Smooth muscle cell (in vitro differentiated cells): ENCODE results near the gene NDUFA5. TPM values are rescaled to one million over a fixed set of nuclear protein-coding genes. Genes with fewer than 3 reads are reported as not detected.

Source experiments
- DNase-seq: peaks from one replicate; lab custom pipeline; 2025; ENCODE audit not compliant: unreplicated experiment; lab: John Stamatoyannopoulos, UW
- H2AFZ ChIP-seq: fragments of 200-600 bp; sonication (generic); 2 replicates; pipeline ENCODE4 v1.6.0; 2016; ENCODE audit warnings: antibody characterized with exemption, low read depth, mild to moderate bottlenecking
- H3F3A ChIP-seq: fragments of 200-600 bp; sonication (generic); 2 replicates; pipeline ENCODE4 v1.6.0; 2017; ENCODE audit warnings: antibody characterized with exemption, low read depth
- H3K27ac ChIP-seq: fragments of 200-600 bp; sonication (generic); 2 replicates; pipeline ENCODE4 v1.5.1; 2016; ENCODE audit warnings: low read depth, mild to moderate bottlenecking
- H3K27me3 ChIP-seq: fragments of 200-600 bp; sonication (generic); 2 replicates; pipeline ENCODE4 v1.6.1; 2016; ENCODE audit warnings: low read depth, mild to moderate bottlenecking
- H3K36me3 ChIP-seq: fragments of 200-600 bp; sonication (generic); 2 replicates; pipeline ENCODE4 v1.5.1; 2016; ENCODE audit warnings: low read depth
- H3K4me1 ChIP-seq: fragments of 200-600 bp; sonication (generic); 2 replicates; pipeline ENCODE4 v1.5.1; 2016; ENCODE audit warnings: low read depth
- H3K4me2 ChIP-seq: fragments of 200-600 bp; sonication (generic); 2 replicates; pipeline ENCODE4 v1.6.0; 2016; ENCODE audit warnings: mild to moderate bottlenecking
- H3K4me3 ChIP-seq: fragments of 200-600 bp; sonication (generic); 2 replicates; pipeline ENCODE4 v1.5.1; 2016; ENCODE audit warnings: mild to moderate bottlenecking
- H3K79me2 ChIP-seq: fragments of 200-600 bp; sonication (generic); 2 replicates; pipeline ENCODE4 v1.6.0; 2016; ENCODE audit warnings: low read depth, mild to moderate bottlenecking
- H3K9ac ChIP-seq: fragments of 200-600 bp; sonication (generic); 2 replicates; pipeline ENCODE4 v1.6.0; 2016; ENCODE audit warnings: low read depth
- H3K9me3 ChIP-seq: fragments of 200-600 bp; sonication (generic); replicated peaks from 2 replicates; pipeline ENCODE4 v1.5.1; 2016; ENCODE audit warnings: low read depth
- H4K20me1 ChIP-seq: fragments of 200-600 bp; sonication (generic); 2 replicates; pipeline ENCODE4 v1.6.0; 2016; ENCODE audit warnings: low read depth
- CTCF ChIP-seq: fragments of 200-600 bp; sonication (generic); IDR thresholded peaks from 2 replicates; pipeline ENCODE4 v1.5.1; 2017; ENCODE audit warnings: borderline replicate concordance, mild to moderate bottlenecking, antibody characterized with exemption; ENCODE audit not compliant: insufficient read depth, poor library complexity, severe bottlenecking
- WGBS: methylation state at CpG from one replicate; pipeline ENCODE4 v1.1.7; 2016; ENCODE audit warnings: low lambda C conversion rate; 5-methylcytosine and 5-hydroxymethylcytosine counted together
- polyA plus RNA-seq: library from polyadenylated mRNA; unstranded; fragments of >200 nt; fragmentation: Nextera tagmentation; extraction: Ambion mirVana; gene quantifications from 2 replicates; pipeline ENCODE4 v1.2.1, GENCODE V29; 2016
- total RNA-seq: library from RNA; depleted of rRNA; stranded (reverse); fragments of >200 nt; gene quantifications from 2 replicates; pipeline ENCODE4 v1.2.3, GENCODE V29; 2014

The NDUFA5 gene
- total and polyA plus RNA-seq, 2 experiments from 2014 or later: 94.9 to 108 TPM

GRCh38 chr7:123502201-123502600 lies 55.4 kb downstream of the NDUFA5 start:
- H3K27ac ChIP-seq: no peak overlapping the region
- no peaks in the 10 kb centered on the region for H3K79me2 ChIP-seq
- peaks cover 14% of the 10 kb centered on the region for H3F3A ChIP-seq
- H3K4me3 ChIP-seq: no peak overlapping the region
- WGBS: 85% methylated on average over 5 of the region's 5 CpGs
- peaks cover 26% of the 10 kb centered on the region for H3K4me1 ChIP-seq
- no peaks in the 10 kb centered on the region for H3K36me3 ChIP-seq
- no peak for DNase-seq
- no peaks in the 10 kb centered on the region for H3K27me3 ChIP-seq
- no peak overlapping the region for H3K4me2 ChIP-seq
- peak overlapping the region; percentile 29 for H2AFZ ChIP-seq
- H3K9ac ChIP-seq: no peak overlapping the region
- no peaks in the 10 kb centered on the region for H3K9me3 ChIP-seq
- no peak for TF ChIP-seq CTCF
- no peaks in the 10 kb centered on the region for H4K20me1 ChIP-seq

GRCh38 chr7:123500878-123501489 lies 56.6 kb downstream of the NDUFA5 start:
- DNase-seq: no peak
- Histone ChIP-seq H3K9me3 (no peaks in the 10 kb centered on the region), H3K36me3 (no peaks in the 10 kb centered on the region), H3K4me2 (no peak overlapping the region), H4K20me1 (no peaks in the 10 kb centered on the region), H3K27me3 (no peaks in the 10 kb centered on the region), H3K4me3 (no peak overlapping the region), H3K9ac (no peak overlapping the region), H2AFZ (no peak overlapping the region), H3K27ac (peak overlapping the region; percentile 91), H3K4me1 (peaks cover 26% of the 10 kb centered on the region), H3K79me2 (no peaks in the 10 kb centered on the region), H3F3A (peaks cover 14% of the 10 kb centered on the region)
- WGBS: 97% methylated on average over 1 of the region's 1 CpG
- TF ChIP-seq CTCF: no peak

GRCh38 chr7:123499211-123499970 lies 58.2 kb downstream of the NDUFA5 start:
- WGBS: 24% methylated on average over 8 of the region's 8 CpGs
- no peaks in the 10 kb centered on the region for H4K20me1 ChIP-seq
- H3K79me2 ChIP-seq: no peaks in the 10 kb centered on the region
- no peaks in the 10 kb centered on the region for H3K36me3 ChIP-seq
- peak overlapping the region; percentile 91 for H3K27ac ChIP-seq
- TF ChIP-seq CTCF: no peak
- H3K27me3 ChIP-seq: no peaks in the 10 kb centered on the region
- H3K4me1 ChIP-seq: peaks cover 31% of the 10 kb centered on the region
- peak overlapping the region; percentile 58 for H3K9ac ChIP-seq
- no peak for DNase-seq
- peak overlapping the region; percentile 15 for H2AFZ ChIP-seq
- peak overlapping the region; percentile 59 for H3K4me2 ChIP-seq
- H3K9me3 ChIP-seq: no peaks in the 10 kb centered on the region
- peaks cover 14% of the 10 kb centered on the region for H3F3A ChIP-seq
- H3K4me3 ChIP-seq: no peak overlapping the region
